HG02759 (cell line): ENCODE measurements around the gene RNF115.
"Not testable (repeated sequence)": the region's sequence is repeated elsewhere in the genome, so short reads cannot be mapped to it uniquely, and the experiment has no call there.

Experiments used
- ATAC-seq: cut with Tn5 transposase; IDR thresholded peaks from one replicate; pipeline ENCODE4 v1.9.1; 2021; ENCODE audit warnings: mild to moderate bottlenecking, moderate library complexity; ENCODE audit not compliant: unreplicated experiment

Gene RNF115

GRCh38 chr1:145747398-145748247 is 76.3 kb downstream of the RNF115 start:
- no peak for ATAC-seq

- ATAC-seq = no peak
Observed at GRCh38 chr1:145740269-145740668, 83.6 kb downstream of the RNF115 start.

GRCh38 chr1:145736191-145736590 is 87.7 kb downstream of the RNF115 start:
- ATAC-seq = no peak

- ATAC-seq = no peak
Observed at GRCh38 chr1:145730900-145731299, 93.0 kb downstream of the RNF115 start.

- ATAC-seq = no peak
Observed at GRCh38 chr1:145730467-145730866, 93.4 kb downstream of the RNF115 start.

- no peak for ATAC-seq
Observed at GRCh38 chr1:145729666-145730436, 94.0 kb downstream of the RNF115 start.

GRCh38 chr1:145729196-145729595 is 94.7 kb downstream of the RNF115 start:
- ATAC-seq = no peak

GRCh38 chr1:145726193-145726592 is 97.7 kb downstream of the RNF115 start:
- not testable (repeated sequence) for ATAC-seq

- ATAC-seq = peak; percentile 89
Observed at GRCh38 chr1:145720878-145721671, 102.8 kb downstream of the RNF115 start.

- ATAC-seq = no peak
Observed at GRCh38 chr1:145720556-145720877, 103.4 kb downstream of the RNF115 start.

GRCh38 chr1:145719230-145720079 is 104.4 kb downstream of the RNF115 start, which contains the start of gene CD160:
Gene CD160, plus strand, starts transcription at chr1:145719499. Its CDS starts 8,829 bp downstream, at chr1:145728328.
- no peak for ATAC-seq

- not testable (repeated sequence) for ATAC-seq
Observed at GRCh38 chr1:145718465-145718864, 105.4 kb downstream of the RNF115 start.

GRCh38 chr1:145717833-145718232 is 106.1 kb downstream of the RNF115 start:
- ATAC-seq = no peak

- no peak for ATAC-seq
Observed at GRCh38 chr1:145716641-145717345, 107.1 kb downstream of the RNF115 start.

- no peak for ATAC-seq
Observed at GRCh38 chr1:145714524-145715111, 109.3 kb downstream of the RNF115 start.

- ATAC-seq = no peak
Observed at GRCh38 chr1:145711213-145711651, 112.7 kb downstream of the RNF115 start.

- ATAC-seq = no peak
Observed at GRCh38 chr1:145710291-145711027, 113.4 kb downstream of the RNF115 start.

- no peak for ATAC-seq
Observed at GRCh38 chr1:145708063-145708462, 115.8 kb downstream of the RNF115 start.
